ENCODE data around the gene SLAMF7.

DNA sequence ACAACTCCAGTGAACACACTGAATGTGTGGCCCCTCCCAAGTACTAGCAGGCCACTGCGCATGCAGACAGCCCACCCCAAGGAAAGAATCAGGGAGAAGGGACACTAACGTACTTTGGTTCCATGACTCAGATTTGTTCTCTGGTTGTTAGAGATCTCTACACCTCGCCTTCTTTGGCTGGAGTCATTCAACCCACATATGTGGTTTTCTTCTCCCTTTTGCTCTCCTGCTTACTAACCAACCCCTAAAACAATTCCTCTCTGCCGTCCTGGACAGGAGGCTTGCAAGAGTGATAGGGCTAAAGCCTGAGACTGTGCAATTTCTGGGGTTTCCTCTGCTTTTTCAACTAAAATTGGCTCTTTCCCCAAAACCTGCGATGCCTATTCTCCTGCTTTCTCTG lies 21.7 kb upstream of the SLAMF7 start:
- no peak for TF ChIP-seq POLR2AphosphoS5 (IDR thresholded peaks at IDR 0.05; ENCODE audit: borderline replicate concordance, low read depth, low read length)
- TF ChIP-seq EZH2 (IDR thresholded peaks at IDR 0.05), result no peak
